ENCODE results near the gene METTL3.

Gene METTL3

DNA sequence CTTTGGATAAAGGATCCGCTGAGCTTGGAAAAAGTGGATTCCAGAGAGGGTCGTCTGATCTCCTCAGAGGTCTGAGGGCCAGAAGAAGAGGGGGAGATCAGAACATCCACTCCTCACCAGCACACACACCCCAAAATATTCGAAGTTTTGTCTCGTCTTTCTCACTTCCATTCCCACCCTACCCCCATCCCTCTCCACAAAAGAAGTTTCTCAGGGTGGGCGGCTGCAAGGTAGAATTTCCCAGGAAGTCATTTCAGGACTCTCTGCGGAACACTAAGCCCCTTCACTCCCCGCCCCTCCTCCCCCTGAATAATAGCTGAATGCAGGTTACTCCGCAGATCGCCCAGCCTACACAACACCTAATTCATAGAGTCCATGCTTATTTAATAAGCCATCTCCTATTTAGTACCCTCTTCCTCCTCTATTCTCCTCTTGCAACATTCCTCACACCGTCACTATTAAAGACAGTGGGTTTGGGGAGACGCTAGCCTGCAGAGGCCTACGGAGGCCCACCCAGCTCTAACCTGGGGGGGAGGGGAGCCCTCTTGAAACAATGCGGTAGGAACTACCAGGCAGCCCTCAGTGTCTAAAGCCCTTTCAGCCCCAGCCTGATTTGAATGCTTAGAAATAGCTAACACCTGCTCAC, 15.7 kb upstream of the METTL3 start:
- DNase-seq: no peak

DNA sequence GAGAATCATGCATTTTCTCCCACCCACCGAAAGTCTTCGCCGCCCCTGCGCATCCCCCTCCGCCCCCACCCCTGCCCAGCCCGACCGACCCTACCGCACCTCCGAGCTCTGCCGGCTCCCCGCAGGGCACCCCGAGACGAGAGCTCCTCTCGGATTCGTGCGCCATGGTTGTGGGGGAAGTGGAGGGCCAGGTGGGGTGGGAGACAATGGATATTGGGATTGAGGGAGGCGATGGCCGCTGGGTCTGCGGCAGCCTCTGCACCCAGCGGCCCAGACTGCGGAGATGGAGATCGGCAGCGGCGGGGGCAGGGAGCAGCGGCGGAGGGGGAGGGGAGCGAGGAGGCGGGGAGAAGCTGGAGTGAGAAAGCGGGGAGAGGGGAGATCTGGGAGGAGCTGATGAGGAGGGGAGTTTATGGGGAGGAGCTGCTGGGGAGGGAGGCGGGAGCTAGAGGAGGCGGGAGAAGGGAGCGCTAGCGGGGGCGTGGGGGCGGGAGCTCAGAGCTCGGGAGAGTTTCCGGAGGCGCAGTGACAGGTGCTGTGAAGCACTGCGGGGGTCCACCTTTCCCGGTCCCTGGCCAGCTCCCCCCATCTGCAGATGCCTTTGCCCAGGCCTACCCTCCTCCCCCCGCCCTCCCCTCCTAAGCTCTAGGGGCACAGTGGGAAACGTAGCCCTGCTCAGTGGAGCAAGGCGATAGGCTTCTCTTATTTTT, 15.0 kb upstream of the METTL3 start, which contains the start of gene SALL2:
TSS of gene SALL2 (minus strand) at position 385 of the 710 bp plus-strand sequence. CDS start at position 166, 219 bp downstream.
- DNase-seq: peak; percentile 32 to 70 (median 52)

DNA sequence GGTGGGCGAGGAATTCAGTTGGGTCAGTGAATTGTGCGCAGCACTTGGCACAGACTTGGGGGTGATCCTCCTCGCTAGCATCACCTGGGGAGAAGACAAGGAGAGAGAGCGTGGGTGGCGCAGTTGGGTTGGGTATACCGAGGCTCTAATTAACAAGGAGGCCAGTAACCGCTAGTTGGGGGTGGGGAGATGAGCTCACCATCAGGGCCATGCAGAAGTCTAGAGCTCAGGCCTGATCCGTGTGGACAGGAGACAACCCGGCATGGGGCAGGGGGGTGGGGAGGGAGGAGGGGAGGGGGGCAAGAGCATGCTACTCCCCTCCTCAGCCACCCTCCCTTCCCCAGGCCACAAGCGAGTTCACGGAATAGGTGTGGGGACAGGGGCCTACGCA, 14.4 kb upstream of the METTL3 start:
- peak in 1 of 5 experiments; percentile 19 for DNase-seq

DNA sequence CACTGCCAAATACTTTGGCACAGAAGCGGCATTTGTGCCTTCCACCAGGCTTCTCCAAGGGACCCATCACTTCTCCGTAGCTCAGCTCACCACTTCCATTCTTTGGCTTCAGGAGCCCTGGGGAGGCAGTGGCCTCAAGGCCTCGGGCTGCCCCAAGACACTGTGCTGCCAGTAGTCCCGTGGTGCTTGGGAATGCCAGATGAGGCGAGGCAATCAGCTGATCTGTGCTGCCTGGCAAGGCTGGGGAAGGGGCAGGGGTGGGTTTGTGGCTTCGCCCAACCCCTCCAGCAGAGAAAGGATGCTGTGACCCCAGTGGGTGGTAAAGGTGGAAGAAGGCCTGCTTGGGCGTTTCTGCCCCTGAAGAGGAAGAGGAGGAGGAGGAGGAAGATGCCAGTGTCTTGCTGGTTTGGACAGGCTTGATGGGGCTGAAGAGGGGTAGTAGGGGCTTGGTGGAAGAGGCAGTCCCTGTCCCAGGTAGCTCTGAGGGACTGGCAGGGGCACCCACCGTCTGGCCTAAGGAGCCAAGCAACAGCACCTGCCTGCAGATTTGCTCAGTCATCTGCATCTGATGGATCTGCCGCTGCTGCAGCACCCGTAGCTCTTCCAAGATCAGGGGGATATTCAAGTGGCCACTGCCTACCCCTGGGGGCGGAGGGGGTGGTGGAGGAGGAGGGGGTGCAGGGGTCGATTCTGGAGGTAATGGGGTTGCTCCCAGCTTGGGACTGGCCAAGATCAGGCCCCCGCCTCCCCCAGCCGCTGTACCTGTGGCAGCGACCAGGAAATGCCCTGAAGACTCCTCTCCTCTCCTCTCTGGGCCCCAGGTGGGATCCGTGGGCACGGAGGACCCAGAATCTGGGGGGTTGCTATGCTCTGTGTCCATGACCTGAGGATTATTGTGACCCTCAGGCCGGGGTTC, 13.7 kb upstream of the METTL3 start:
- no peak for DNase-seq

DNA sequence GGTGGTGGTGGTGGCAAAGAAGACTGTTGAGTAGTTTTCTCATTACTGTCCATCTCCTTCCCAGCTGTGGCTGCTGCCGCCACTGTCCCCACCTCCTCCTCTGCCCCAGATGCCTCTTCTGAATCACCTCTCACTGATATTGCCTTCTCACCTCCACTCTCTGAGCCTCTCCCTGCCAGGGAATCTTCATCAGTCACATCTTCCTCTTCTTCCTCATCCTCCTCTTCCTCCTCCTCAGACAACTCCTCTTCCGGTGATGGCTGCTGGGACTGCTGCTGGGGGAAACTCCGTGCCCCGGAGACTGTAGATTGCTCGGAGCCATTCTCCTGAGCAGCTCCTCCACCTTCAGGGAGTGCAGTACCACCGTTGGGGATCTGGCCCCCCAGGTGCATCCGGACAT, 12.1 kb upstream of the METTL3 start:
- no peak for DNase-seq

DNA sequence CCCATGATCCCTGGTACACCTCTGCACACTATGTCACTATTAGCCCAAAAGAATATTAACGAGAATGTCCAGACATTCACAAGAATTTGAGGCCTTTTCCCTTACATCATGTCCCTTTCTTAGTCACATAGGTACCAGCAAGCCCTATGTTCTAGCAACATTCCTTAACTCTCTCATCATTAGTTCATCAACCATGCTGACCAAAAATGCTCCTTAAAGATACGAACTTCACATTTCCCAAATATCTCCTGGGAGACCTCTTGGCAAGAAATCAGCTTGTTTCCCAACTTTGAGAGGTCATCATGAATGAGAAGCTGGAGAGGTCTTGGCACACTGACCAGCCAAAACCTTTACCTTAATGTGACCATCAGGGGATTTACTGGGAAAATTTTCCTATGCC, 10.4 kb upstream of the METTL3 start:
- no peak for DNase-seq

DNA sequence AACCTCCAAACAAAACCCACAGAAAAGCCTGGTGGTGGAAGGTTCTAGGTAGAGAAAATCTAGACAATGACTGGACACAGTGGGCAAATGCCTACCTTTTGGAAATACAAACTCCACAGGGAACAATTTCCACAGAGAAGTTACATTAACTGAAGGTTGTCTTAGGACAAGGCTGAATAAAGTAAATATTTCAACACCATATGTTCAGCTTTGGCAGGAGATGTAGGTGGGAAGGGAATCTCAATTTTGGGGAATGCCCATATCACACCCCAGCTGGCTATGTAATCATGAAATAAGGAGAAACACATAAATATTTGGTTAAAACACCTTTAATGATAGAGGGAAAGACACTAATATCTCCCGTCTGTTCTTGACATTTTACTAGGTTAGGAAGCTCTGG, 9.6 kb upstream of the METTL3 start:
- DNase-seq: no peak

DNA sequence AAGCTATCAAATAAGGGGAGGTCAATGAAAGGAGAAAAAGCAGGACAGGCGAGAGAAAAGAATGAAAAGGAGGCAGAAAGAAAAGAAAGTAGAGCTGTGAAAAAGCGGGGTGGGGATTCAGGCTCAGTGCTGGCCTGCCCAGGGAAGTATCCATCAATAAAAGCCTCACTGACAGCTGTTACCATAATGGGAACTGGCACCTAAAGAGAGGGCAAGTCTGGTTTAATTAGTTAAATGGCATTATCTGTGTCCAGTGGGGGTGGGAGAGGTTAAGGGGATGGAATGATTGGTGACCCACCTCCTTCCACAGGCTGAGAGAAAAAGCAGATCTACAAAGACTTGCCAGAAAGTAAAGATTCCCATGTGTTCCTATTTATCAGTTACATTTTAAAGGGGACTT, 7.6 kb upstream of the METTL3 start:
- no peak for DNase-seq

DNA sequence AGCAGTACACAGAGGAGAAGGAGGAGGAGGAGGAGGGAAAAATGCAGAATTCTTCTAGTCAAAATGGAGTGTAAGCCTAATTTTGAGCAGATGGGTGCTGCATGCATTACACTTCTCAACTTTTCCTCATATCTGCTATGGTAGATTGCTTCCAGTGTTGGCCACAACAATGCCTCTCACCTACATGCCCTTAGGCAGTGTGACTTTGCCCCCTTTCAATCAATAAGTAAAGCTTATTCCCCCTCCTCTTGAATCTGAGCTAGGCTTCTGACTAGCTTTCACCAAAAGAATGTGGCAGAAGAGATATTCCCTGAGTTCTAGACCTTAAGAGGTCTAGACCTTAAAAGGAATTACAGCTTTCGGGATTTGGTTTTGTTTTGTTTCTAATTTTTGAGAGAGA, 3.2 kb upstream of the METTL3 start:
- no peak for DNase-seq

DNA sequence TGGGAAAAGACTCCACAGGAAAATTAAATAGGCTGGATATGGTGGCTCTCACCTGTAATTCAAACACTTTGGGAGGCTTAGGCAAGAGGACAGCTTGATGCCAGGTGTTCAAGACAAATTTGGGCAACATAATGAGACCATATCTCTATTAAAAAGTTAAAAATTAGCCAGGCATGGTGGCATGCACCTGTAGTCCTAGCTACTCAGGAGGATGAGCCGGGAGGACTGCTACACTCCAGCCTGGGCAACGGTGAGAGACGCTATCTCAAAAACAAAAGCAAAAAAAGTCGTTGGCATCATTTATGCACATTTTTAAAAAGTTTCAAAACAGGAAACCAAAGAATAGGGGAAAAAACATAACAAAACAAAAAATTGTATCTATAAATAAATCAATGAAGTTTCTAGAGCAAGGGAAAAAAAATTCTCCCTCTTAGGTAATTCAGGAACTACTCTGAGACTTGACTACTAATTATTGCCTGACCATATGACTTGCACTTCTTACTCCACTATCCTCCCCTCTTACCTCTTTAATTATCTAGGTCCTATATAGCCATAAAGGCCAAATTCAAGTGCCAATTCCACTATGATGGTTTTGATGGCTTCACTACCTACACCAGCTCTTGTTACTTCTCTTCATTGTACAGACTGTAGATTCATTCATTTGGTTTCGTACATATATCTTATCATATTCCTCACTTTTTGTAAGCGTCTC, 1.6 kb downstream of the METTL3 start:
- DNase-seq: no peak

DNA sequence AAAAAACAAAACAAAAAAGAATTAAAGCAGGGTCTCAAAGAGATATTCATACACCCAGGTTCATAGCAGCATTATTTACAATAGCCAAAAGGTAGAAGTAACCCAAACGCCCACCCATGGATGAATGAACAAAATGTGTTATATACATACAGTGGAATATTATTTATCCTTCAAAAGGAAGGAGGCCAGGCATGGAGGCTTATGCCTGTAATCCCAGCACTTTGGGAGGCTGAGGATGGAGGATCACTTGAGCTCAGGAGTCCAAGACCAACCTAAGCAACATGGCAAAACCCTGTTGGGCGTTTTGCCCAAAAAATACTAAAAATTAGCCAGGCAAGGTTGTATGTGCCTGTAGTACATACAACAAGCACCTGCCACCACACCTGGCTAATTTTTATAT, 4.6 kb downstream of the METTL3 start:
- no peak for DNase-seq

DNA sequence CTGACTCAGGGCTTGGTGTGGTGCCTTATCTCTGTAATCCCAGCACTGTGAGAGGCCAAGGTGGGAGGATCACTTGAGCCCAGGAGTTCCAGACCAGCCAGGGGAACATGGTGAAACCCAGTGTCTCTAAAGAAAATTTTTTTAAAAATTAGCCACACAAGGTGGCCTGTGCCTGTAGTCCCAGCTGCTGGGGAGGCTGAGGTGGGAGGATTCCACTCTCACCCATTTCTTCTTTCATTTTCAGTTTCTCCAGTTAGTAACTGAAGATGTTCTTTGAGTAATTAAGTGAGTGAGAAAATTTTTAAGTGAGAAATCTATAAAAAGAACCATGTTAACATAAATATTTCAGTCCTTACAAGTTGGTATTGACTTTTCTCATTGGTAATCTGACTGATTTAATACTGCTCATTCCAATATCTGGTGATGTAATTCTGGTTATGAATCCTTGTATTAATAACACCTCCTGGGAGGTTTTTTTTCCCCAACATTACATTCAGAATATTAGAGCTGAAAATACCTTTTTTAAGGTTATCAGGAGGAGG, 6.1 kb downstream of the METTL3 start:
- peak in 1 of 5 experiments; percentile 56 for DNase-seq

DNA sequence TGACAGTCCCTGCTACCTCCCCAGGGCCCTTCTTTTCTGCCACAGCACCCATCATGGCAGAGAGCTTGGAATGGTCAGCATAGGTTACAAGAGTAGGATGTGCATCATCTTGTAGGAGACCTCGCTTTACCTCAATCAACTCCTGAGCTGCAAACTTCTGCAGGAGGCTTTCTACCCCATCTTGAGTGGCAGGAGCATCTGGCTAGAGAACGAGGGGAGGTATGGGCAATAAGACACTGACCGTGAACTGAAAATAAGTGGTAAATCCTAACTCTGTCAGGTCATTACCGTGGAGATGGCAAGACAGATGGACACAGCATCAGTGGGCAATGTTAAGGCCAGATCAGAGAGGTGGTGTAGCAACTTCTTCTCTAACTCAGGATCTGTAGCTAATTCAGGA, 7.8 kb downstream of the METTL3 start:
- no peak for DNase-seq

DNA sequence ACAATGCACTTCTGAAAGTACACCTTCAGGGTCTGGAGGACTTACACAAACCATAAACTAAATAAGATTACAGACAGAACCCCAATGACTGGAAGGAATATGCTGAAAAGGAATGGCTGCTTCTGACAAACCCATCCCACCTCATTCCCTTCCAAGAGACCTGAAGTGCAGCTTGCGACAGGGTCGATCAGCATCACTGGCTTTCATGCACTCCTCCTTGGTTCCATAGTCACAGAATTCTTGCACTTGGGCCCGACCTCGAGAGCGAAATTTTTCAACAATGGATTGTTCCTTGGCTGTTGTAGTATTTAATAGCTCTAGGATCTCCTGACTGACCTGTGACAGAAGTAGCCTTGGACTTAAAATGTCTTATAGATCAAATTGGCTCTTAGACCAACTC, 9.6 kb downstream of the METTL3 start:
- no peak for DNase-seq

DNA sequence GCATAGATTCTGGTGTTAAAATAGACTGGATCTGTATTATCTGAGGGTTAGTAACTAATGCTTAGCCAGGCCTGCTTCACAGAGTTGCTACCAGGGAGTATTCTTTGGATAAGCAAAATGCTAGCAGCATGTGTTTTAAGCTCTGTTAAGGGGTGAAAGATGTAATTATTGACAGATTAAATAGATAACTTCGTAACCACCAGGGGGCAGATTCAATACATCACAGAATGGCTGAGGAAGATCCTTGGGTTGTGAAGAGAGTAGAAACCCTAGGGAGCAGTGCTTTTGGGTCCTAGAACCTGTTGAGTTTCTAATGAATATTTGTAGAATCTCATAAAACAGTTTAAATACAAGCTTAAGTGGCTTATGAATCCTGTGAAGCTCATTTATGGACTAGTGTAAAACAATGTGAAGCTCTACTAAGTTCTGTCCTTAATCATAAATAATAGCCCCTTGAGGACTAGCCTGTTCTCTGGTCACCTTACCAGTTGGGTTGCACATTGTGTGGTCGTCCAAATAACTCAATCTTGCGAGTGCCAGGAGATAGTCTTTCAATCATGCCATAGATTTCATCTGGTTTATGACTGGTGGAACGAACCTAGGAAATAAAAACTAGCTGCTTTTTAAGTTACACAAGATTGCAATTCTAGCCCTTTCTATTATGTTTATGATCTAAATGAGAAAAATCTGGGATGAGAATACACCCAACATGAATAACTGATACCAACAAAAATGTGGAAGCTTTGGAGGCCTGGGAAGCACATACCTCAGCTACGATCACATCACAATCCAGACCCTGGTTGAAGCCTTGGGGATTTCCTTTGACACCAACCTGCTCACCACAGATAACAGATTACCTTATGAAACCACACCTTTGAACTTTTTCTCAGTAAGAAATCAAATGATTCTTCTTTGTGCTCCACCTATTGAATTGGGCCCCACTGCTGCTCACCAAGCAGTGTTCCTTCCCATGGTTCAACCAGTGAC, 12.3 kb downstream of the METTL3 start:
- DNase-seq: peak in 3 of 5 experiments; percentile 12 to 69 (median 18)

DNA sequence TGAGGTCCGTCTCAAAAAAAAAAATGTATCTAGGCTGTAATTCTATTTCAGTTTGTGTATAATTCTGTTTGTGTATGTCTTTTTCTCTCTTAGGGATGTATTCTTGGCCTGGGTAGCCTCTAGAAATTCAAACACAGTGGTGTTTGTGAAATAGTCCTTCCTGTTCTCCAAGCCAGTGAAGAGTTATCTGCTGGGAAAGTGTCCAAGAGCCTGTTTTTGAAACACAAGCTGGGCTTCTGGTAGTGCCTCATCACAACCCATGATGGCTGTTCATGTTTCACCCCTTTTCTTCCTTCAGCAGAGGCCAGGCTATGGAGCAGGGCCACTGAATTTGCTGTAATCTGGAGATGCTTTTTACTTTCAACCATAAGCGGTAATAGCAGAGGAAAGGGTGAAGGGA, 14.7 kb downstream of the METTL3 start:
- no peak for DNase-seq

DNA sequence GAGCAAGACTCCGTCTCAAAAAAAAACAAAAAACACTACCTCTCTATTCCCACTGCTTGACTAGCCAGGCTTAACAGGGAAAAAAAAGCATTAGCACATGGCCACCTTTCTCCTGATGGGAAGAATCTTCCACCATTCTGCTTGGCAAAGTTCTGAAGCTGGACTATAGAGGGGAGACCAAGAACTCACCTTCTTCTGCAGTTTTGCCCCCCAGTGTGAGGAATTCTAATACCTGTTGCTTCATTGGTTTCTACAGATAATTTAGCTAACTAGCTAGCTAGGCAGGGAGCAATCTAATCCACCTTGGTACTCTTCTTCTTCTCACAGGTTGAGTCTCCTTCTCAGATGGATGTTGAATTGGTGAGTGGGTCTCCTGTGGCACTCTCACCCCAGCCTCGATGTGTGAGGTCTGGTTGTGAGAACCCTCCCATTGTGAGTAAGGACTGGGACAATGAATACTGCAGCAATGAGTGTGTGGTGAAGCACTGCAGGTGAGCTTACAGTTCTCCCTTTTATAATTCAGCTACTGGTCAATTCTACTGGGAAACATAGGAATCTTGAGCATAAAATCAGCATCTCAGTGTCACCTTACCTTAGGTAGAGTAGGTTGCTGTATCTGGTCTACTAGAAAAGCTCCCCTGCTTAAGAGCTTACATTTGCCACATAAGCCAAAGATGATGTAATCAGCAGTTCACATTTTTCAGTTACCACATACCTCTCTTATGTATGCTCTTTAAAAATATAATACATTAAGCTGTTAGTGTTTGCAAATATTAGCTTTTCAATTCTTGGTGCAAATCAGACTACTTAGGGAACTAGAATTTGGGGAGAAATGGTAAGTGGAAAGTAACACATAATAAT, 16.0 kb downstream of the METTL3 start:
- DNase-seq: no peak

DNA sequence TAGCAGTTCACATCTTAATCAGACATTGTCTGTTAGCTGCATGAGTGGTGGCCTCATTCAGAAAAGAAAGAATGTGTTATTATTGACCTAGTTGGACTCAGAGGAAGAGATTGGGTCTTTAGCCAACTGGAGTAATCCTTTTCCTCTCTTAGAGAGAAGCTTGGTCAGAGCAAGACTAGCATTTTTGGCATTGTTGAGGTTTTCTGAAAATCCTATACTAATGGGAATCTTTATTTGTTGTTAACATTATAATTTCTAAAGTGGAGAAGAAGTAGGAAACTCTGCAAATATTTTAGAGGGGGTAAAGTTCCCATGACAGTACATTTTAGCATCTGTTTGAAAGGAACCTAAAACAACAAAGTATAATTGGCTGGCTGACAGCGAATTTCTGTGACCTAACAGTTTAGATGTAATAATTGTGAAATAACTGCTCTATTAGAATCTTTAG, 24.5 kb downstream of the METTL3 start:
- DNase-seq: no peak

DNA sequence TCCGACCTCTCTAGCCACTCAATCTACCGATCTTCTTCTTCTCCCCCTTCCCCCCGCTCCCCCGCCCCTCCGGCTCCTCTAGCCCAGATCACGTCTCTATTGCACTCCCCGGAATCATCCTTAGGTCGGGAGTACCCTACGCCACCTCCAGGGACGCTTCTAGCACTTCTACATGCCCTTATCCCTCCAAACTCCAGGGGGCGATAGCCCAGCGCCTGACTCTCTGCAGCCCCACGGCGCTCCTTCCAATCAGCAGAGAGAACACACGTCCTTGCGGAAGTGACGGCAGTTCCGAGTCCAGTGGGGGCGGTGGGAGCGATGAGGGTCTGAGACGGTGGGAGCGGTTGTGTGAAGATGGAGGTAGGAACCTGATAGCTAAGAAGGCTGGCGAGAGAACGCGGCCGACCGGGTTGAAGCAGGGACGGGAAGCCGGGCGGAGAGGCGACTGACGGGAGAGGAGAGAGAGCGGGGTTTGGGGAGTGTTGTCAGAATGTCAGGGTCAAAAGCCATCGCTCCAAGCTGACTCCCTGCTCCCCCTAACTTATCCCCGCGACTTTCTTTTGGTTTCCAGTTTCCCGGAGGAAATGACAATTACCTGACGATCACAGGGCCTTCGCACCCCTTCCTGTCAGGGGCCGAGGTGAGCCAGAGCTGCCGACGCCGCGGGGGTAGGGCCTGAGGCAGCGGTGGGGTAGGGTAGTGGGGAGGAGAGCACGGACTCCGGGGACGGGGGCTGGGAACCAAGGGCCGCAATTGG, 34.0 kb downstream of the METTL3 start, which contains the start of the genes RAB2B and TOX4:
TSS of gene RAB2B (minus strand) at position 35 of the 757 bp plus-strand sequence. CDS start 87 bp downstream, outside the sequence.
TSS of gene TOX4 (plus strand) at position 271 of the 757 bp plus-strand sequence. CDS start at position 355, 84 bp downstream.
- peak; percentile 76 to 99 (median 93) for DNase-seq
